ENCODE measurements around the gene OR8H1.
A peak's percentile ranks its signal among the peaks of the same experiment; 100 is the strongest.

Gene OR8H1

DNA sequence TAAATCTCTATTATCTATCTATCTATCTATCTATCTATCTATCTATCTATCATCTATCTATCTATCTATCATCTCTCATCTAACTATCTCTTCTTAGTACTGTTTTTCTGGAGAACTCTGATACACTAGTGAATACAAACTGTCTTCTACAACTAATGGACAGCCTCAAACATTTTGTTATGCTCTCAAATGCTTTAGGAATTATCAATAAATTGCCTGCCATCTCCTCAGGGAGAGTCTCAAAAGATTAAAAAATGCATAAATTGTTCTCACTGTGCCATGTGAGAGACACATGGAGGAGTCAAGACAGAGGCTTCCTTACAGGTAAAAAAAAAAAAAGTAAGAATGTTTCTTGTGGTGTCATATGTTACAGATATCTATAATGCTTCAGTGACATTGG, 22.8 kb upstream of the OR8H1 start, which contains the start of gene OR8K3:
Gene OR8K3 (plus strand): TSS at position 301 of the 400 bp plus-strand sequence. CDS start 3,163 bp downstream, outside the sequence.
- H3K79me2 ChIP-seq (ENCODE audit: control insufficient read depth, insufficient read depth, low read length, poor library complexity), result no peaks in the 10 kb centered on the region
- no peak within 1 kb of the TSS for H3K23ac ChIP-seq (ENCODE audit: low read length)
- no peaks in the 10 kb centered on the region for H3K27me3 ChIP-seq (ENCODE audit: insufficient read depth, low read length)
- H3K79me1 ChIP-seq (ENCODE audit: low read length), result no peaks in the 10 kb centered on the region
- no peak for DNase-seq
- H3K9ac ChIP-seq (ENCODE audit: low read length), result no peak within 1 kb of the TSS
- no peaks in the 10 kb centered on the region for H3K4me1 ChIP-seq (ENCODE audit: control insufficient read depth in 1 of 2, insufficient read depth in 2 of 2, low read length in 2 of 2)
- no peak within 1 kb of the TSS for H4K91ac ChIP-seq (ENCODE audit: low read depth, low read length)
- no peaks in the 10 kb centered on the region for H3K9me3 ChIP-seq (ENCODE audit: insufficient read depth, low read depth, low read length)
- no peak within 1 kb of the TSS for H3K4me3 ChIP-seq (ENCODE audit: low read depth, low read length)
- H2AFZ ChIP-seq (ENCODE audit: insufficient read depth, low read length, poor library complexity), result no peak within 1 kb of the TSS
- H3K4ac ChIP-seq (ENCODE audit: low read depth, low read length), result no peak within 1 kb of the TSS
- no peak within 1 kb of the TSS for H4K12ac ChIP-seq (ENCODE audit: low read depth, low read length)
- H2BK12ac ChIP-seq (ENCODE audit: low read length), result no peak within 1 kb of the TSS
- no peak within 1 kb of the TSS for H2BK120ac ChIP-seq (ENCODE audit: insufficient read depth, low read length, poor library complexity)
- no peak within 1 kb of the TSS for H3K18ac ChIP-seq (ENCODE audit: low read length)
- H3K36me3 ChIP-seq (ENCODE audit: control insufficient read depth in 1 of 2, insufficient read depth in 2 of 2, low read length in 2 of 2), result no peaks in the 10 kb centered on the region
- no peak within 1 kb of the TSS for H2BK5ac ChIP-seq (ENCODE audit: low read depth, low read length, poor library complexity)
- no peak within 1 kb of the TSS for H3K14ac ChIP-seq (ENCODE audit: low read length)
- no peak within 1 kb of the TSS for H3K4me2 ChIP-seq (ENCODE audit: low read length)
- H4K8ac ChIP-seq (ENCODE audit: low read depth, low read length), result no peak within 1 kb of the TSS
- no peak within 1 kb of the TSS for H2AK5ac ChIP-seq (ENCODE audit: low read length)
- no peak within 1 kb of the TSS for H3K27ac ChIP-seq (ENCODE audit: low read depth, low read length)

GRCh38 chr11:56307836-56308235, 15.8 kb upstream of the OR8H1 start:
- Histone ChIP-seq H3K9ac (ENCODE audit: low read length) (peak overlapping the region; percentile 33), H2BK120ac (ENCODE audit: insufficient read depth, low read length, poor library complexity) (no peak overlapping the region), H3K79me1 (ENCODE audit: low read length) (no peaks in the 10 kb centered on the region)

DNA sequence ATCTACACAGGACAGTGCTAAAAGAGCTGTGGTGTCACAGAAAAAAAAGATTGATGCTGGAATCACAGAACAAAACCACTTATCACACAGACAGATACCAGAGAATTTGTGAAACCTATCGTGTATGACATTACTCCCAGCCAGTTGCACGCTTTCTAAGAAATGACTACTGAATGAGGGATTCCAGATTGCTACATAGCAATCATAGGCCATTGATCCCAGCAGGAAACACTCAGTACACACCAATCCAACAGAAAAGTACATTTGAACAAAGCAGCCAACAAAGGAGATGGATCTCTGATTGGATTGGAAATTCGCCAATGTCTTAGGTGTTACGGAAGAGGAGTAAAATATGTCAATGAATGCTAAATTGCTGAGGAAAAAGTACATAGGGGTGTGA, 4.8 kb upstream of the OR8H1 start:
- Histone ChIP-seq H2BK120ac (ENCODE audit: insufficient read depth, low read length, poor library complexity) (no peak overlapping the region), H3K23ac (ENCODE audit: low read length) (no peak overlapping the region), H3K4ac (ENCODE audit: low read depth, low read length) (no peak overlapping the region), H3K18ac (ENCODE audit: low read length) (no peak overlapping the region), H2BK5ac (ENCODE audit: low read depth, low read length, poor library complexity) (no peak overlapping the region), H4K12ac (ENCODE audit: low read depth, low read length) (no peak overlapping the region), H2AK5ac (ENCODE audit: low read length) (no peak overlapping the region), H3K9ac (ENCODE audit: low read length) (no peak overlapping the region), H3K9me3 (ENCODE audit: insufficient read depth, low read depth, low read length) (no peaks in the 10 kb centered on the region), H3K14ac (ENCODE audit: low read length) (no peak overlapping the region), H3K36me3 (ENCODE audit: control insufficient read depth in 1 of 2, insufficient read depth in 2 of 2, low read length in 2 of 2) (no peaks in the 10 kb centered on the region), H3K4me2 (ENCODE audit: low read length) (no peak overlapping the region), H3K27ac (ENCODE audit: low read depth, low read length) (no peak overlapping the region), H3K4me3 (ENCODE audit: low read depth, low read length) (no peak overlapping the region), H3K79me1 (ENCODE audit: low read length) (no peaks in the 10 kb centered on the region), H2AFZ (ENCODE audit: insufficient read depth, low read length, poor library complexity) (no peak overlapping the region), H3K27me3 (ENCODE audit: insufficient read depth, low read length) (no peaks in the 10 kb centered on the region), H3K4me1 (ENCODE audit: control insufficient read depth in 1 of 2, insufficient read depth in 2 of 2, low read length in 2 of 2) (no peaks in the 10 kb centered on the region), H4K91ac (ENCODE audit: low read depth, low read length) (no peak overlapping the region), H2BK12ac (ENCODE audit: low read length) (no peak overlapping the region), H4K8ac (ENCODE audit: low read depth, low read length) (no peak overlapping the region), H3K79me2 (ENCODE audit: control insufficient read depth, insufficient read depth, low read length, poor library complexity) (no peaks in the 10 kb centered on the region)
- WGBS (ENCODE audit: extremely low coverage, insufficient coverage, insufficient read length), result no CpG with 5 or more reads among the region's 4 CpGs
- no peak for DNase-seq

More at GRCh38 chr11:56307836-56308235, 15.8 kb upstream of the OR8H1 start:
- no peaks in the 10 kb centered on the region for H3K4me1 ChIP-seq (ENCODE audit: control insufficient read depth in 1 of 2, insufficient read depth in 2 of 2, low read length in 2 of 2)
- H2AK5ac ChIP-seq (ENCODE audit: low read length), result no peak overlapping the region
- H3K18ac ChIP-seq (ENCODE audit: low read length), result no peak overlapping the region
- H2BK12ac ChIP-seq (ENCODE audit: low read length), result no peak overlapping the region
- H3K4me2 ChIP-seq (ENCODE audit: low read length), result no peak overlapping the region
- H4K91ac ChIP-seq (ENCODE audit: low read depth, low read length), result no peak overlapping the region
- H3K14ac ChIP-seq (ENCODE audit: low read length), result no peak overlapping the region
- DNase-seq, result no peak
- no peak overlapping the region for H2AFZ ChIP-seq (ENCODE audit: insufficient read depth, low read length, poor library complexity)
- H3K9me3 ChIP-seq (ENCODE audit: insufficient read depth, low read depth, low read length), result peaks cover 6% of the 10 kb centered on the region
- no peaks in the 10 kb centered on the region for H3K36me3 ChIP-seq (ENCODE audit: control insufficient read depth in 1 of 2, insufficient read depth in 2 of 2, low read length in 2 of 2)
- no peak overlapping the region for H4K8ac ChIP-seq (ENCODE audit: low read depth, low read length)
- H3K27me3 ChIP-seq (ENCODE audit: insufficient read depth, low read length), result no peaks in the 10 kb centered on the region
- peak overlapping the region; percentile 49 for H3K4me3 ChIP-seq (ENCODE audit: low read depth, low read length)
- H3K27ac ChIP-seq (ENCODE audit: low read depth, low read length), result no peak overlapping the region
- WGBS (ENCODE audit: extremely low coverage, insufficient coverage, insufficient read length), result no CpG with 5 or more reads among the region's 3 CpGs
- H3K23ac ChIP-seq (ENCODE audit: low read length), result no peak overlapping the region
- H2BK5ac ChIP-seq (ENCODE audit: low read depth, low read length, poor library complexity), result no peak overlapping the region
- no peaks in the 10 kb centered on the region for H3K79me2 ChIP-seq (ENCODE audit: control insufficient read depth, insufficient read depth, low read length, poor library complexity)
- no peak overlapping the region for H3K4ac ChIP-seq (ENCODE audit: low read depth, low read length)
- no peak overlapping the region for H4K12ac ChIP-seq (ENCODE audit: low read depth, low read length)

DNA sequence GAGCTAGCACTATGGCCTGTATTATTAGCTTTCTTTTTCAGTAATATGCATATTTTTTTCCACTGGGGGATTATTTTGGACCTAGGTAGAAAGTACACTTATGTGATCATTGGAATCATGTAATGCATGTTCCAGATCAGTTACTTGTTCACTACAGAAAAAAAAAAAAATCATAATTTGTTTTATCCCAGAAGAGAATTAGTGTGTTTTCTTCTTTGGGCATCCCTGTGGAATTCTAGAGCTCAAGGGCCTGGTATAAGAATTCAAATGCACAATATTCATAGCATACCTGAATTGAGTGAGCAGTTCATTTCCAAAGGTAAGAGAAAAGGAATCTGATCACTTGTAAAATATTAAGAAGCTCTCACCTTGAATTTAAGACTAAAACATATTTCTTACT, 18.2 kb downstream of the OR8H1 start, which contains the start of gene OR5T1:
Gene OR5T1 (plus strand): TSS at position 301 of the 400 bp plus-strand sequence. CDS start 1,485 bp downstream, outside the sequence.
- Histone ChIP-seq H4K12ac (ENCODE audit: low read depth, low read length) (no peak within 1 kb of the TSS), H3K79me2 (ENCODE audit: control insufficient read depth, insufficient read depth, low read length, poor library complexity) (no peaks in the 10 kb centered on the region), H2AFZ (ENCODE audit: insufficient read depth, low read length, poor library complexity) (no peak within 1 kb of the TSS), H4K8ac (ENCODE audit: low read depth, low read length) (no peak within 1 kb of the TSS), H3K36me3 (ENCODE audit: control insufficient read depth in 1 of 2, insufficient read depth in 2 of 2, low read length in 2 of 2) (no peaks in the 10 kb centered on the region), H2BK12ac (ENCODE audit: low read length) (no peak within 1 kb of the TSS), H3K4me1 (ENCODE audit: control insufficient read depth in 1 of 2, insufficient read depth in 2 of 2, low read length in 2 of 2) (no peaks in the 10 kb centered on the region), H3K18ac (ENCODE audit: low read length) (no peak within 1 kb of the TSS), H3K23ac (ENCODE audit: low read length) (no peak within 1 kb of the TSS), H3K4me2 (ENCODE audit: low read length) (no peak within 1 kb of the TSS), H3K79me1 (ENCODE audit: low read length) (no peaks in the 10 kb centered on the region), H3K4me3 (ENCODE audit: low read depth, low read length) (no peak within 1 kb of the TSS), H2AK5ac (ENCODE audit: low read length) (no peak within 1 kb of the TSS), H4K91ac (ENCODE audit: low read depth, low read length) (no peak within 1 kb of the TSS), H3K9me3 (ENCODE audit: insufficient read depth, low read depth, low read length) (no peaks in the 10 kb centered on the region), H3K9ac (ENCODE audit: low read length) (no peak within 1 kb of the TSS), H3K4ac (ENCODE audit: low read depth, low read length) (no peak within 1 kb of the TSS), H3K14ac (ENCODE audit: low read length) (no peak within 1 kb of the TSS), H3K27me3 (ENCODE audit: insufficient read depth, low read length) (no peaks in the 10 kb centered on the region), H2BK5ac (ENCODE audit: low read depth, low read length, poor library complexity) (no peak within 1 kb of the TSS), H3K27ac (ENCODE audit: low read depth, low read length) (no peak within 1 kb of the TSS), H2BK120ac (ENCODE audit: insufficient read depth, low read length, poor library complexity) (no peak within 1 kb of the TSS)
- no peak for DNase-seq

All from trophoblast cell (in vitro differentiated cells and primary cell).